Neural progenitor cell (in vitro differentiated cells): Measurements from ENCODE around the gene GEMIN8. TPM values are rescaled to one million over a fixed set of nuclear protein-coding genes. Genes with fewer than 3 reads are reported as not detected.

ENCODE experiments used
- DNase-seq: peaks from one replicate; pipeline ENCODE4 v3.0.0-alpha.2; 2016; ENCODE audit warnings: low spot score
- H2AFZ ChIP-seq: fragments of 200-600 bp; sonication (generic); replicated peaks from 2 replicates; pipeline ENCODE4 v1.6.1; 2016; ENCODE audit warnings: antibody characterized with exemption
- H3F3A ChIP-seq: fragments of 200-600 bp; sonication (generic); 2 replicates; pipeline ENCODE4 v1.6.1; 2016; ENCODE audit warnings: antibody characterized with exemption, low read depth
- H3K27ac ChIP-seq: fragments of 200-600 bp; sonication (generic); 2 replicates; pipeline ENCODE4 v1.5.1; 2016; ENCODE audit warnings: mild to moderate bottlenecking
- H3K27me3 ChIP-seq: fragments of 200-600 bp; sonication (generic); 2 replicates; pipeline ENCODE4 v1.6.1; 2016; ENCODE audit warnings: mild to moderate bottlenecking, moderate library complexity
- H3K36me3 ChIP-seq: fragments of 200-600 bp; sonication (generic); 2 replicates; pipeline ENCODE4 v1.5.1; 2016
- H3K4me1 ChIP-seq: fragments of 200-600 bp; sonication (generic); 2 replicates; pipeline ENCODE4 v1.6.1; 2016; ENCODE audit warnings: mixed run types
- H3K4me2 ChIP-seq: fragments of 200-600 bp; sonication (generic); 2 replicates; pipeline ENCODE4 v1.6.1; 2016
- H3K4me3 ChIP-seq: fragments of 200-600 bp; sonication (generic); 2 replicates; pipeline ENCODE4 v1.5.1; 2016
- H3K79me2 ChIP-seq: fragments of 200-600 bp; sonication (generic); 2 replicates; pipeline ENCODE4 v1.6.1; 2016; ENCODE audit warnings: low read depth
- H3K9ac ChIP-seq: fragments of 200-600 bp; sonication (generic); 2 replicates; pipeline ENCODE4 v1.6.1; 2016
- H3K9me3 ChIP-seq: fragments of 200-600 bp; sonication (generic); 2 replicates; pipeline ENCODE4 v1.5.1; 2016; ENCODE audit warnings: low read depth
- H4K20me1 ChIP-seq: fragments of 200-600 bp; sonication (generic); 2 replicates; pipeline ENCODE4 v1.6.1; 2016; ENCODE audit warnings: low read depth
- H3K27ac Mint-ChIP-seq: 3 replicates; pipeline ENCODE4 v1.8.0; 2021; ENCODE audit warnings: mixed read lengths
- H3K27me3 Mint-ChIP-seq: 2 replicates; pipeline ENCODE4 v1.8.0; 2022; ENCODE audit warnings: low read depth, mild to moderate bottlenecking, inconsistent platforms, moderate library complexity, mixed read lengths; ENCODE audit not compliant: insufficient read depth
- H3K36me3 Mint-ChIP-seq: 3 replicates; pipeline ENCODE4 v1.8.0; 2021; ENCODE audit warnings: mixed read lengths
- H3K4me1 Mint-ChIP-seq: 3 replicates; pipeline ENCODE4 v1.8.0; 2021; ENCODE audit warnings: mixed read lengths
- H3K4me3 Mint-ChIP-seq: 3 replicates; pipeline ENCODE4 v1.8.0; 2021; ENCODE audit warnings: mild to moderate bottlenecking, moderate library complexity, mixed read lengths
- H3K9me3 Mint-ChIP-seq: 3 replicates; pipeline ENCODE4 v1.8.0; 2020; ENCODE audit warnings: mixed read lengths
- CTCF ChIP-seq: fragments of 200-600 bp; sonication (generic); IDR thresholded peaks from 2 replicates; pipeline ENCODE4 v1.5.1; 2017; ENCODE audit warnings: antibody characterized with exemption, mild to moderate bottlenecking
- EZH2 ChIP-seq: fragments of 200-600 bp; sonication (generic); IDR thresholded peaks from 2 replicates; pipeline ENCODE4 v1.6.1; 2017; ENCODE audit warnings: antibody characterized with exemption, mild to moderate bottlenecking, moderate library complexity
- EZH2phosphoT487 ChIP-seq: fragments of 200-600 bp; sonication (generic); IDR thresholded peaks from 2 replicates; pipeline ENCODE4 v1.6.1; 2017; ENCODE audit warnings: antibody characterized with exemption
- total RNA-seq: library from RNA; depleted of rRNA; stranded (reverse); fragments of >200 nt; gene quantifications from 2 replicates; pipeline ENCODE4 v1.2.3, GENCODE V29; 2015; ENCODE audit warnings: low replicate concordance

The GEMIN8 gene
- total RNA-seq, 1 donor from 2014 or later = 18.0 TPM

DNA sequence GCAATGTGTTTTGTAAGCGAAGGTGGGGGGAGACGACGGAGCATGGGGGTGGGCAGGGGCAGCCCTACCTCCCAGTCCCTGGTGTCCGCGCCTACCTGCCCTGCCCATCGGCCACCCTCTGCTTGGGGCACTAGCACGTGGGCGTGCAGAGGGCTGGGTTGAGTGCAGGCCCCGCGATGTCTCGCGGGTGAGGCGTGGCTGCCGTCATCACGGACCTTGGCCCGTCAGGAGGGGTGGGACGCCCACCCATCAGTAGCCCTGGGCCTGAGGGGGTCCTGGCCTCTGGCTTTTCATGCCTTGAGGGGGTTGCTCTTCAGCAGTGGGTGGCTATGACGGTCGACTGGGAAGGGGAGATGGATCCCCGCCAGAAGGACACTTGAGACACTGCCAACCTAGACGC lies 36.1 kb upstream of the GEMIN8 start:
- TF ChIP-seq CTCF (no peak), EZH2phosphoT487 (no peak), EZH2 (no peak)
- Histone ChIP-seq H3K27ac (no peak overlapping the region), H3K36me3 (no peaks in the 10 kb centered on the region), H2AFZ (no peak overlapping the region), H3K9me3 (no peaks in the 10 kb centered on the region), H3K27me3 (no peaks in the 10 kb centered on the region), H3K79me2 (no peaks in the 10 kb centered on the region), H3K4me2 (no peak overlapping the region), H4K20me1 (no peaks in the 10 kb centered on the region), H3K9ac (no peak overlapping the region), H3K4me1 (no peaks in the 10 kb centered on the region), H3F3A (no peaks in the 10 kb centered on the region), H3K4me3 (no peak overlapping the region)
- H3K4me3 Mint-ChIP-seq = no peak overlapping the region
- no peak for DNase-seq
- no peaks in the 10 kb centered on the region for H3K4me1 Mint-ChIP-seq
- H3K9me3 Mint-ChIP-seq = no peaks in the 10 kb centered on the region
- H3K27ac Mint-ChIP-seq = no peak overlapping the region
- no peaks in the 10 kb centered on the region for H3K27me3 Mint-ChIP-seq
- H3K36me3 Mint-ChIP-seq = no peaks in the 10 kb centered on the region

GRCh38 chrX:14064626-14065432 lies 35.1 kb upstream of the GEMIN8 start:
- Mint-ChIP-seq H3K4me3 (no peak overlapping the region), H3K27me3 (no peaks in the 10 kb centered on the region), H3K27ac (no peak overlapping the region), H3K4me1 (no peaks in the 10 kb centered on the region), H3K9me3 (no peaks in the 10 kb centered on the region), H3K36me3 (no peaks in the 10 kb centered on the region)
- Histone ChIP-seq H3F3A (no peaks in the 10 kb centered on the region), H3K27ac (no peak overlapping the region), H3K9me3 (no peaks in the 10 kb centered on the region), H3K79me2 (no peaks in the 10 kb centered on the region), H3K4me3 (no peak overlapping the region), H3K27me3 (no peaks in the 10 kb centered on the region), H3K4me1 (no peaks in the 10 kb centered on the region), H3K36me3 (no peaks in the 10 kb centered on the region), H3K9ac (no peak overlapping the region), H4K20me1 (no peaks in the 10 kb centered on the region), H2AFZ (no peak overlapping the region), H3K4me2 (no peak overlapping the region)
- no peak for TF ChIP-seq EZH2
- TF ChIP-seq EZH2phosphoT487 = no peak
- no peak for TF ChIP-seq CTCF
- no peak for DNase-seq

- Histone ChIP-seq H3K4me2 (no peak overlapping the region), H3K36me3 (no peaks in the 10 kb centered on the region), H3K9me3 (no peaks in the 10 kb centered on the region), H3K4me1 (no peaks in the 10 kb centered on the region), H2AFZ (no peak overlapping the region), H4K20me1 (no peaks in the 10 kb centered on the region), H3K27ac (no peak overlapping the region), H3K4me3 (no peak overlapping the region), H3K9ac (no peak overlapping the region), H3K79me2 (no peaks in the 10 kb centered on the region), H3F3A (no peaks in the 10 kb centered on the region), H3K27me3 (no peaks in the 10 kb centered on the region)
- no peaks in the 10 kb centered on the region for H3K4me1 Mint-ChIP-seq
- H3K9me3 Mint-ChIP-seq = no peaks in the 10 kb centered on the region
- TF ChIP-seq CTCF (no peak), EZH2phosphoT487 (no peak)
- no peak for DNase-seq
- H3K27ac Mint-ChIP-seq = no peak overlapping the region
- no peaks in the 10 kb centered on the region for H3K27me3 Mint-ChIP-seq
- no peaks in the 10 kb centered on the region for H3K36me3 Mint-ChIP-seq
- H3K4me3 Mint-ChIP-seq = no peak overlapping the region
Observed at GRCh38 chrX:14062524-14062923, 32.8 kb upstream of the GEMIN8 start.
